Measurements from ENCODE around the gene DYTN. TPM values are rescaled to one million over a fixed set of nuclear protein-coding genes. Genes with fewer than 3 reads are reported as not detected.

The DYTN gene
- total RNA-seq, 1 experiment from 2014 or later: not detected

DNA sequence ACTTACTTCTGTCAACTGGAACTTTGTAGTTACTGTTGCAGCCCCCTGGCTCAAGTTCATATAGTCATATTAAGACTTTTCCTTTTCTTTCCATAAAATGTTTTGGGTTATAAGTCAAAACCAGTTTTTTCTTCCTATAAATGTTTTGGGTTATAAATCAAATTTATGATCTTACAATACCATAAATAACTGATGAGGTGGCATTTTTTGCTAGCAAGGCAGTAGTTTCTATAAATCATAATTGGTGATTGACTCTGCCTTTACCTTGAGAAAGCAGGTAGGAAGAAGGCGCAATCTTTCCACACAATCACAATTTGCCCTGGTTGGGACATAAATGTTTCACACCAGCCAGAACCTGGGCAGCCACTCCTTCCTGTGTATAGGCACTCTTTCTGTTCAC is 5.1 kb upstream of the DYTN start:
- ChIA-PET POLR2A (no interaction called here), CTCF (no interaction called here)
- no peak overlapping the region for H3K4me3 Mint-ChIP-seq
- H3K27me3 Mint-ChIP-seq (ENCODE audit: low read depth): no peaks in the 10 kb centered on the region; the same call in 1 of the 2 replicates
- no peak for TF ChIP-seq ZNF263 (CRISPR knock-in tag; IDR thresholded peaks at IDR 0.05; ENCODE audit: low read depth)
- TF ChIP-seq ATF1 (CRISPR knock-in tag; IDR thresholded peaks at IDR 0.05): no peak
- no peak for TF ChIP-seq SOX15 (CRISPR knock-in tag; IDR thresholded peaks at IDR 0.05)
- TF ChIP-seq GABPB1 (CRISPR knock-in tag; IDR thresholded peaks at IDR 0.05): no peak
- no peak for TF ChIP-seq JAZF1 (CRISPR knock-in tag; IDR thresholded peaks at IDR 0.05)
- TF ChIP-seq ETV6 (CRISPR knock-in tag; IDR thresholded peaks at IDR 0.05): no peak
- no peak for TF ChIP-seq ZNF425 (CRISPR knock-in tag; conservative IDR thresholded peaks at IDR 0.05)
- no peak for TF ChIP-seq FOXJ3 (CRISPR knock-in tag; IDR thresholded peaks at IDR 0.05; ENCODE audit: borderline replicate concordance)
- TF ChIP-seq, protein P1, sequence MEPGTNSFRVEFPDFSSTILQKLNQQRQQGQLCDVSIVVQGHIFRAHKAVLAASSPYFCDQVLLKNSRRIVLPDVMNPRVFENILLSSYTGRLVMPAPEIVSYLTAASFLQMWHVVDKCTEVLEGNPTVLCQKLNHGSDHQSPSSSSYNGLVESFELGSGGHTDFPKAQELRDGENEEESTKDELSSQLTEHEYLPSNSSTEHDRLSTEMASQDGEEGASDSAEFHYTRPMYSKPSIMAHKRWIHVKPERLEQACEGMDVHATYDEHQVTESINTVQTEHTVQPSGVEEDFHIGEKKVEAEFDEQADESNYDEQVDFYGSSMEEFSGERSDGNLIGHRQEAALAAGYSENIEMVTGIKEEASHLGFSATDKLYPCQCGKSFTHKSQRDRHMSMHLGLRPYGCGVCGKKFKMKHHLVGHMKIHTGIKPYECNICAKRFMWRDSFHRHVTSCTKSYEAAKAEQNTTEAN (CRISPR knock-in tag; IDR thresholded peaks at IDR 0.05): no peak
- no peak for TF ChIP-seq AR (CRISPR knock-in tag; IDR thresholded peaks at IDR 0.05)
- TF ChIP-seq ZNF232 (CRISPR knock-in tag; IDR thresholded peaks at IDR 0.05): no peak
- TF ChIP-seq, protein P2, sequence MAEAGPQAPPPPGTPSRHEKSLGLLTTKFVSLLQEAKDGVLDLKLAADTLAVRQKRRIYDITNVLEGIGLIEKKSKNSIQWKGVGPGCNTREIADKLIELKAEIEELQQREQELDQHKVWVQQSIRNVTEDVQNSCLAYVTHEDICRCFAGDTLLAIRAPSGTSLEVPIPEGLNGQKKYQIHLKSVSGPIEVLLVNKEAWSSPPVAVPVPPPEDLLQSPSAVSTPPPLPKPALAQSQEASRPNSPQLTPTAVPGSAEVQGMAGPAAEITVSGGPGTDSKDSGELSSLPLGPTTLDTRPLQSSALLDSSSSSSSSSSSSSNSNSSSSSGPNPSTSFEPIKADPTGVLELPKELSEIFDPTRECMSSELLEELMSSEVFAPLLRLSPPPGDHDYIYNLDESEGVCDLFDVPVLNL (CRISPR knock-in tag; IDR thresholded peaks at IDR 0.05; ENCODE audit: borderline replicate concordance, low read depth): no peak
- no peak for TF ChIP-seq ZNF219 (CRISPR knock-in tag; IDR thresholded peaks at IDR 0.05; ENCODE audit: borderline replicate concordance)
- TF ChIP-seq, protein P3, sequence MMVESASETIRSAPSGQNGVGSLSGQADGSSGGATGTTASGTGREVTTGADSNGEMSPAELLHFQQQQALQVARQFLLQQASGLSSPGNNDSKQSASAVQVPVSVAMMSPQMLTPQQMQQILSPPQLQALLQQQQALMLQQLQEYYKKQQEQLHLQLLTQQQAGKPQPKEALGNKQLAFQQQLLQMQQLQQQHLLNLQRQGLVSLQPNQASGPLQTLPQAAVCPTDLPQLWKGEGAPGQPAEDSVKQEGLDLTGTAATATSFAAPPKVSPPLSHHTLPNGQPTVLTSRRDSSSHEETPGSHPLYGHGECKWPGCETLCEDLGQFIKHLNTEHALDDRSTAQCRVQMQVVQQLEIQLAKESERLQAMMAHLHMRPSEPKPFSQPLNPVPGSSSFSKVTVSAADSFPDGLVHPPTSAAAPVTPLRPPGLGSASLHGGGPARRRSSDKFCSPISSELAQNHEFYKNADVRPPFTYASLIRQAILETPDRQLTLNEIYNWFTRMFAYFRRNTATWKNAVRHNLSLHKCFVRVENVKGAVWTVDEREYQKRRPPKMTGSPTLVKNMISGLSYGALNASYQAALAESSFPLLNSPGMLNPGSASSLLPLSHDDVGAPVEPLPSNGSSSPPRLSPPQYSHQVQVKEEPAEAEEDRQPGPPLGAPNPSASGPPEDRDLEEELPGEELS (CRISPR knock-in tag; IDR thresholded peaks at IDR 0.05): no peak
- no peak for ATAC-seq
- H3K9me3 Mint-ChIP-seq: peaks cover 32% of the 10 kb centered on the region
- peaks cover 8% of the 10 kb centered on the region; the same call in 1 of the 2 replicates for H3K36me3 Mint-ChIP-seq
- 0 out of 2 replicates have a peak, but pooled peaks cover 3% of the 10 kb centered on the region for H3K4me1 Mint-ChIP-seq
- H3K27ac Mint-ChIP-seq: no peak overlapping the region
- no peak for DNase-seq (ENCODE audit: low spot score)

DNA sequence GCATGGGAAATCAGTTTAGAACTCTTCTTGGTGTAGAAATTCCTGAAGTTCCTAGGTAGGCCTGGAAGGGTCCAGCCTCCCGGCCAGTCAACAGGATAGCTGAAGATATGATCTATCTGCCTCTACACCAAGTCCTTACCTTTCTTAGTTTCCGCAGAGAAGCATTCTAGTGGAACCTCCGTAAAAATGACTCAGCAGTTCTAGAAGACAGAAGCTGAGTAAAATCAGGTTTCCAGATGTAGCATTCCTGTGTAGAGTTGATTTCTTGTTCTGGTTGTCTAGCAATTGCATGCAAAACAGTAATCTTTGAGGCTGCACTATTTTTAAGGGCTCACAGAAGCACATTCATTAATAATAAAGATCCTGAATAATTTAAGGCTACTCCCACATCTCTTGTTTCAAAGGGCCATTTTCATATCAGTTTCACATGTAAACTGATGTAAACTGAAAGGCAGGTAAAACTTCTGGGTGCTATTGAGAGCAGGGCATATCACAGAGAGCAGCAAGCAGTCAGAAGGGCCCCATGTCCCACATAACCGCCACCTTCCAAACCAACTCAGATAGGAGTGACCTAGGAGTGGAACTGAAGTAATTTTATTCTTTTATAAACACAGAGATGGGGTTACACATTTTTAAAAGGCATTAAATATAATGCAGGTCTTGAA is 3.2 kb upstream of the DYTN start:
- Mint-ChIP-seq H3K9me3 (peaks cover 32% of the 10 kb centered on the region), H3K4me1 (0 out of 2 replicates have a peak, but pooled peaks cover 6% of the 10 kb centered on the region), H3K36me3 (peaks cover 8% of the 10 kb centered on the region; the same call in 1 of the 2 replicates), H3K4me3 (no peak overlapping the region), H3K27ac (no peak overlapping the region), H3K27me3 (ENCODE audit: low read depth) (peaks cover 11% of the 10 kb centered on the region)
- CTCF ChIA-PET: no interaction called here
- ATAC-seq (no peak), DNase-seq (ENCODE audit: low spot score) (no peak)
- POLR2A ChIA-PET: no interaction called here
- TF ChIP-seq ZNF138 (CRISPR knock-in tag; conservative IDR thresholded peaks at IDR 0.05): no peak
- TF ChIP-seq, protein P4, sequence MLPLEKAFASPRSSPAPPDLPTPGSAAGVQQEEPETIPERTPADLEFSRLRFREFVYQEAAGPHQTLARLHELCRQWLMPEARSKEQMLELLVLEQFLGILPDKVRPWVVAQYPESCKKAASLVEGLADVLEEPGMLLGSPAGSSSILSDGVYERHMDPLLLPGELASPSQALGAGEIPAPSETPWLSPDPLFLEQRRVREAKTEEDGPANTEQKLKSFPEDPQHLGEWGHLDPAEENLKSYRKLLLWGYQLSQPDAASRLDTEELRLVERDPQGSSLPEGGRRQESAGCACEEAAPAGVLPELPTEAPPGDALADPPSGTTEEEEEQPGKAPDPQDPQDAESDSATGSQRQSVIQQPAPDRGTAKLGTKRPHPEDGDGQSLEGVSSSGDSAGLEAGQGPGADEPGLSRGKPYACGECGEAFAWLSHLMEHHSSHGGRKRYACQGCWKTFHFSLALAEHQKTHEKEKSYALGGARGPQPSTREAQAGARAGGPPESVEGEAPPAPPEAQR (CRISPR knock-in tag; IDR thresholded peaks at IDR 0.05): no peak
- TF ChIP-seq NR1H2 (CRISPR knock-in tag; IDR thresholded peaks at IDR 0.05): no peak
- TF ChIP-seq NR3C1 (CRISPR knock-in tag; conservative IDR thresholded peaks at IDR 0.05; ENCODE audit: low read depth): no peak
- TF ChIP-seq ZNF219 (CRISPR knock-in tag; IDR thresholded peaks at IDR 0.05; ENCODE audit: borderline replicate concordance): no peak
- TF ChIP-seq, protein P5, sequence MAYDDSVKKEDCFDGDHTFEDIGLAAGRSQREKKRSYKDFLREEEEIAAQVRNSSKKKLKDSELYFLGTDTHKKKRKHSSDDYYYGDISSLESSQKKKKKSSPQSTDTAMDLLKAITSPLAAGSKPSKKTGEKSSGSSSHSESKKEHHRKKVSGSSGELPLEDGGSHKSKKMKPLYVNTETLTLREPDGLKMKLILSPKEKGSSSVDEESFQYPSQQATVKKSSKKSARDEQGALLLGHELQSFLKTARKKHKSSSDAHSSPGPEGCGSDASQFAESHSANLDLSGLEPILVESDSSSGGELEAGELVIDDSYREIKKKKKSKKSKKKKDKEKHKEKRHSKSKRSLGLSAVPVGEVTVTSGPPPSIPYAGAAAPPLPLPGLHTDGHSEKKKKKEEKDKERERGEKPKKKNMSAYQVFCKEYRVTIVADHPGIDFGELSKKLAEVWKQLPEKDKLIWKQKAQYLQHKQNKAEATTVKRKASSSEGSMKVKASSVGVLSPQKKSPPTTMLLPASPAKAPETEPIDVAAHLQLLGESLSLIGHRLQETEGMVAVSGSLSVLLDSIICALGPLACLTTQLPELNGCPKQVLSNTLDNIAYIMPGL (CRISPR knock-in tag; IDR thresholded peaks at IDR 0.05): no peak
- no peak for TF ChIP-seq ZNF416 (CRISPR knock-in tag; IDR thresholded peaks at IDR 0.05)
- no peak for TF ChIP-seq MXD4 (CRISPR knock-in tag; IDR thresholded peaks at IDR 0.05; ENCODE audit: borderline replicate concordance)
